Islet precursor cell (in vitro differentiated cells): ENCODE data around the gene PRR15L.
"Not testable (repeated sequence)": the region's sequence is repeated elsewhere in the genome, so short reads cannot be mapped to it uniquely, and the experiment has no call there.

ENCODE experiments used
- DNase-seq: peaks from one replicate; pipeline ENCODE4 v3.0.0-alpha.2; 2018

The PRR15L gene

DNA sequence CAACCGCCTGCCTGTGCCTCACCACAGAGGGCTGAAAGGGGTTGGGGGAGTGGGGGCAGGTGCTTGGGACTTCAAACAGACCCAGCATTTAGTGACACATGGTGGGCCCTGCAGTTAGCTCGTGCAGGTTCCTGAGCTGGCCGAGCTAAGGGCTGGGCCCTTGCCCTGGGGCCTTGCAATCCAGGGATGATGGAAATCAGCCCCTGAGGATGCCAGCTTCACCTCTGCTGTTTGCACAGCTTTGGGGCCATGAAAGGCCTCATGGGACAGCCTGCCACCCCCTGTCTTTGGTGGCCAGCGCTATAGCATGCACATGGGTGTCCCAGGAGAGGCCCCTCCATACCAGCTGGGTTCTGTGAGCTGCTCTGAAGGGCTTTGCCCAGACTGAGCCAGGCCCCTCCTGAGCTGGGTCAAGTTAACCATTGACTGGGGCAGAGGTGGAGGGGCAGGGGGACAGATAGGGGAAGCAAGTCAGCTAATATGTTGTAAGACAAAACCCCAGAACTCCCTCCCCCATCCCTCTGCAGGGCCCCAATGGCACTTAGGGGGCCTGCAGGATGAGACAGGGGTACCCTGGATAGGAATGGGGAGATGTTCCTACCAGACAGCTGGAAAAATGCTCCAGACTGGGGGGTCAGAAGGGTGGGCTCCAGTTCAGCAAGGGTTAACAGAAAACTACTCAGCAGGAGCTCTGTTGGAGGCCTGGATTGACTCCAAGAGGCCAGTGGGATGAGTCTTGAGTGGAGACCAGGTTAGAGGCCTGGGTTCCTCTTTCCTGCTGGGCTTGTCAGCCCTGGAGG lies 692 bp downstream of the PRR15L start:
- no peak for DNase-seq

DNA sequence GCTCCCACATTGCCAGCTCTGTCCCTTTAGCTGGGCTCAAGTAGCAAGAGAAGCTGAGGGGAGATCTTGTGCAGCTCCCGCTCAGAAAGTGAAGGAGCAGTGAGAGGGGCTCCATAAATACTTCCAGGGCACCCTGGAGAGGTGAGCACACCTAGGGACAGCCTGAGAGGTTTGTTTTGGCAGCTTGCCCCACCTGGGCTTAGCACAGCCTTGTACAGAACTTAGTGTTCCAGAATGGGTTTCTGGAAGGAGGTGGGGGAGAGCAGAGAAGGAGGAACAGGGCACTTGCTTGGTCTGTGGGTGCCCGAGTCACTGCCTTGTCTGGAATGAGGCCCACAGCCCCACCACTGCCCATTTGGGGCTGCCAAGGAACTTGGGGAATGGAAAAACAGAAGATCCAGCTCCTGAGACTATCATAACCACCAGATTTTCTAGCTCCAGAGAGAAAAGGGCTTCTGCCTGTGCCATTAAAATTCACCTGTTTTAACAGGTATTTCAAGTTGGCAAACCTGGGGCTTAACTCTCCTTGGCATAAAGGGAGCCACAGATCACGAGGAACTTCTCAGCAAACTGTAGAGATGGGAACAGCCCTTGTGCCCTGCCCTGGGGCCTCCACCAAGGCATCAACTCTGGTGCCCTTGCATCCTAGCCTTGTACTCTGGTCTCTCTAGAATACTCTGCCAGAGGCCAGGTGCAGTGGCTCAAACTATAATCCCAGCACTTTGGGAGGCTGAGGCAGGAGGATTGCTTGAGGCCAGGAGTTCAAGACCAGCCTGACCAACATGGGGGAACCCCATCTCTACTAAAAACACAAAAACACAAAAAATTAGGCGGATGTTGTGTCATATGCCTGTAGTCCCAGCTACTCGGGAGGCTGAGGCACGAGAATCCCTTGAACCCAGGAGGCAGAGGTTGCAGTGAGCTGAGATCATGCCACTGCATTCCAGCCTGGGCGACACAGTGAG lies 1.9 kb downstream of the PRR15L start:
- no peak for DNase-seq

DNA sequence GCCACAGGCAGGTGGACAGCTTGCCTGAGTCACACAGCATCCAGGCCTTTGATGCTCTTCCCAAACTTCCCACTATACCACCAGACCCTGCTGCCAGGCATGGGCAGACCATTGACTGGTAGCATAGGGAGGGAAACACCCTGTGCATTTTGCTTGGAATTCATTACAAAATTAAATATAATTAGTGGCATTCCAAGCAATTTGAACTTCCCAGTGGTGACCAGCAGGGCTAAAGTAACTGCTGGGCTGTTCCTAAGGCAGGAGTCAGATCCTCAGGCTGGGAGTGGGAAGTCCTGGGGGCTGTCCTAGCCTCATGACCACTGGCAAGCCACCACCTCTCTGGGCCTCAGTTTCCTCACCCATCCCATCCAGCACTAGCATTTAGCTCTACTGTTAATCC lies 3.8 kb downstream of the PRR15L start:
- peak; percentile 71 for DNase-seq

DNA sequence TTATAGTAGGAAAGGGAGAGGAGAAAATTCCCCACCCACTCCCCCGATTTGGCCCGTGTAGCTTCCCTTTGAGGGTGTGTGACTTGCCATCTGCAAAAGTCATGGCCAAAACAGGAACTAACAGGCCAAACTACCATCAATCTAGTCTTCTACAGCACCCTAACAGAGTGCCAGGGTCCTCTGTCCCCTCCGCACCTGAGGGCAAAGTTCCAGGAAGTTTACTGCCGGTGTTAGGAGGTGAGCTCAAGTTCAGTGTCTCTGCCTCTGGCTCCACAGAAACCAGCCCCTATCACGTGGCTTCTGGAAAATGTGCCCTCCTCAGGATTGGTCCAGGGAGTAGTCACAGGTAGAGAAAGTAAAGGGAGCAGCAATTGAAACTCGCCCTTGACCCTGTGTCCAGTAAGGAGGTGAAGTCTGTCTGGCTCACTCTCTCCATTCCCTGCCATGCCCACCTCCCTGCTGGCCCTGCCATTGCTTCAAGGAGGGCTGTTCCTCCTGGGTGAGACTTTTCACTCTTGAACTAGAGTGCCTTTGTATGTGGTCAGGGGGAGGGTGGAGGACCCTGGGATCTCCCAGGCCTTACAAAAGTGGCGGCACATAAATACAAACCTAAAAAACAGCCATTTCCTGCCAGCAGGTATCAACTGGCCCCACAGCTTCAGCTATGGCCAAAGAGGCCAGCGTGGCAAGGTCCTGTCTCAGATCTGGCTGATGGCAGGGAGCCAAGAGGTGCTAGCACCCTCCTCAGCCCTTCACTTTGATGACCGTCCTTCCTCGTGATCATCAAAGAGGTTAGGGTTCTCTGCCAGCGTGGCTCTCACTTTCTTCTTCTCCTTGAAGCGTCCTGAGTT lies 5.3 kb downstream of the PRR15L start:
- no peak for DNase-seq

DNA sequence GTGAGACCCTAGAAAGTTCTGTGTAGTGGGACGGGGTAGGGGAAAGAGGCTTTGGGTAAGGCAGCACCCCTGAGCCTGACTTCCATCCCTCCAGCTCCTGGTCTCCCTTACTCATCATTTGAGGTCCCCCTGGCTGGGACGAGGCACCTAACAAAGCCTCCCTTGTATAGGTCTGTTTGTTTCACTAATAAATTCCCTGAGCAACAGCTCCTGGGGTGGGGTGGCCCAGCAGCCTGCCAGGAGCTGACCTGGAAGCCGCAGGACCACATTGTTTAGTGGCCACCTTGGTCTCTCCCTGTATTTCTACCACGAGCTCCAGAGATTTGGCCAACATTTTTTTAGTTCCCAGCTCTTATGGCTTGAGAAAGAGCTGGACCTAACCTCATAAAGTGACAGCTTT lies 7.2 kb downstream of the PRR15L start:
- no peak for DNase-seq

DNA sequence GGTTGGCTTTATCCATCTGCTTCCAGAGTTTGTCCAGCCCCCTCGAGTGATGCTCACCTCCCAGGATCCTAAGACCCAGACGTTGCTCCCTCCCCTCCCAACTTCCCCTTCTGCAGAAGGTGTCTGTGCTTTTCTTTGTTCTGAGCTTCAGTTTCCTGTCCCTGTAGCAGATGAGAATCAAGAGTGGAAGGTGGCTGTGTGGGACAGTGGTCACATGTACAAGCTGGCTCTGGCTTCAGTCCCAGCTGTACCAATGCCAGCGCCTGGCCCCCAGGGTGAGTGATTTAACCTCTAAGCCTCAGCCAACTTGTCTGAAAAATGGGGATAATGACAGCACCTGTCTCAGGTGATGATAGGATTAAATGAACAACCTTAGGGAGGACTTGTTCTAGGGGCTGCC lies 7.7 kb downstream of the PRR15L start:
- DNase-seq = no peak

DNA sequence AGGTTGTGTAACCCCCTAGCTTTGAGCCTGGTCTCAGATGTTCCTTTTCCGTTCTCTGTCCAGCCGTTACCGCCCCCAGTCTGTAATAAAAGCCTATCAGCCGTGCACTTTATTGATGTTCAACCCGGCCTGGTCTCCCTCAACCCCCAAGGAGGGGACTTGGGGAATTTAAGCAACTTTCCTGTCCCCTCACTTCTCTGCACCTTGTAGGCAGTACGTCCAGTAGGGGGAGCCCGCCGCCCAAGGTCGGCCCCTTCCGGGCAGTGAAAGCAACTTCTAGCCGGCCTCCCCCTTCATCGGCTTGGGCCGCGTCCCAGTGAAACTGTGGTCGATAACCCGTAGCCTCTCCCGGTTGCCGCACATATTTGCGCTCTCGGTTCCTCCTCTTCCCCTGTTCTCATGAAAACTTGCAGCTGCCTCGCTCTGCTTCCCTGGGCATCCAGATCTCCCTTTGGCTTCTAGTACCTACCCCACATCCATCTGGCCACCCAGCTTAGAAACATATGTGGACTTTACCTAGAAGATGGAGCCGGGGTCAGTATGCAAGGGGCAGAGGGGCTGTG lies 8.4 kb downstream of the PRR15L start:
- DNase-seq = peak; percentile 96

DNA sequence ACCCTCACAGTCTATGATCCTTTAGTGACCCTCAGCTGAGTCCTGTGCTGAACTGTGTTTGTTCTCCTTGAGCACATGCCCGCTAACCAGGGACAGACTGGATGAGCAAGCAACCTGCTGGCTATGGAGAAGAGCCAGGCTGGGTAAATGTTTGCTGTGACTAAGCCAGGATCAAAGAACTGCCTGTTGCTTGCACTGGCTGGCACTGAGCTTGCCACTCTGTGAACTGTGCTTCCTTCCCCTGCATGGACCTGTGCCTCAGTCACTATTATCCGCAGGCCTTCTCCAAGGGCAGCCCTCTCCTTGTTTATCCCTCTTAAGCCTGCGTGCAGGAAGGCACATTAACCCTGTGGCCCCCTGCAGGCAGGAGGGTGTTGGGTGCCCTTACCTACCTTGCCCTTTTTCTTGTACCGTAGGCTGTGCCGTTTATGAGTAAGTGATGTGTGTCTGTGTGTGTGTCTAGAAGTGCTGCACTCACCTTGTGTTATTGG lies 8.9 kb downstream of the PRR15L start:
- DNase-seq = no peak

DNA sequence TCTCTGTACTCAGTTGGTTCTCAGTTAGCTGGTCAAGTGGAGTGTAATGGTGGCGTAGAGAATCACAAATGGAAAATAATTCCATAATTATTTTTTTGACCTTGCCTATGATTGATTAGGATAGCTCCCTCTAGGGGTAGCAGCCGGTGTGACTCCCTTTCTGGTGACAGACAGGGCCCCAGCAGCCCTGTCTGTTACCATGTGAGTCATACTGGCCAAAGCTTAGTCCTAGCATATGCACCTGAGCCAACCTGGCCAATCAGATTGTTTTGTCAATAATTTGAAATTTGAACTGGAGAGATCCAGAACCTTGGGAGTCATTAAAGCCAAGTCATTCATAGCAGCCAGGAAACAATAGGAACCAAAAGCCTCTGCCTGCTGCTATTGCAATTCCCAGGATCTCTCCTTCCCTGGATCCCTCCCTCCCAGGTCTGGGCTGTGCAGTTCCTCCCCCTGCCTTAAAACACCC lies 10.7 kb downstream of the PRR15L start:
- peak; percentile 95 for DNase-seq

DNA sequence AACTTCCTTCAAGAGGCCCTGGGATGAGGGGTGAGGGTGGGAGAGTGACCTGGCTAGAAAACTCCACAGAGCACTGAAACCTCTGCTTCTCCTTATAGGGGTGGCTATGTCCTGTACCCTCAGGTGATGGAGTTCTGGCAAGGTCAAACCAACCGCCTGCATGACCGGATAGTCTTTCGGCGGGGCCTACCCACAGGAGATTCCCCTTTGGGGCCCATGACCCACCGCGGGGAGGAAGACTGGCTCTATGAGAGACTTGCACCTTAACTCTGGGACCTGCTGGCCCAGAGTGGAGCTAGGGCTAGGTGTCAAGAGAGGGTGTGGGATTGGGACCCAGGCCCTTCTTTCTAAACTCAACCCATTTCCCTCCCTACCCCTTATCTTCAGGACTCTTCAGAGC lies 11.2 kb downstream of the PRR15L start:
- DNase-seq = no peak

DNA sequence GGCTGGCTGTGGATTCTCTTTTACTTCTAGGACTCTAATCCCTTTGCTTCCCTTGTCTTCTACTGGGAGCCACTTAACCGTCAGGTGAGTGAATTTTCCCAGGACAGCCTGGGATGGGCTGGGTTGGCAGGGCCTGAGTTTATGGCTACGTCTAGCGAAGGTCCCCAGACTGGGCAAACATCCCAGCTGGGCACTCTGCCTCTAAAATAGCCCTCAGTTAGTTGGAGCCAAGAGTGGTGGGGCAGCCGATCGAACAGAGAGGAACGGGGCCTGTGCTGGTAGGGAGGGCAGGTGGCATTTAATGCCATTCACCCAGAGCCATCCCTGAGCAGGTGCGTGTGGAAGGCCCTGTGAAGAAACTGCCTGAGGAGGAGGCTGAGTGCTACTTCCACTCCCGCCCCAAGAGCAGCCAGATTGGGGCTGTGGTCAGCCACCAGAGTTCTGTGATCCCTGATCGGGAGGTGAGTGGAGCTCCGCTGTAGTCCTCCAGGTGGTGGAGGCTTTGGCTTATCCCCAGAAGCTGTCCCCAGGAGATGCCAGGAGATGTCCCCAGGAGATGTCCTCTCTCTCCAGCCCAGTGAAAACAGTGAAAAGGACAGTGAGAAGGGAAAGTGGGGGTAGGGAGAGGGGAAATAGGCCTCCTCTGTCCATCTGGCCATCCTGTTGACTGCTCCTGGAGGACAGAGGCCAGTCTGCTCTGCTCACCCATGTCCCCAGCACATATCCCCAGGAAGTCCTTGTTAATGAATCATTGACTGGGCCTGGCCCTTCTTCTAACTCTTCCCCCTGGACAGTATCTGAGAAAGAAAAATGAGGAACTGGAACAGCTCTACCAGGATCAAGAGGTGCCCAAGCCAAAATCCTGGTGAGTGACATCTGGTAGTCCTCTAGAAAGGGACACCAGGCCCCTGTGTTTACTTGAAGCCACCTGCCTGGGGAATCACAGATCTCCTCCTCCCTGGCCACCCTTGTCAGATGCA lies 11.9 kb downstream of the PRR15L start:
- DNase-seq = no peak

DNA sequence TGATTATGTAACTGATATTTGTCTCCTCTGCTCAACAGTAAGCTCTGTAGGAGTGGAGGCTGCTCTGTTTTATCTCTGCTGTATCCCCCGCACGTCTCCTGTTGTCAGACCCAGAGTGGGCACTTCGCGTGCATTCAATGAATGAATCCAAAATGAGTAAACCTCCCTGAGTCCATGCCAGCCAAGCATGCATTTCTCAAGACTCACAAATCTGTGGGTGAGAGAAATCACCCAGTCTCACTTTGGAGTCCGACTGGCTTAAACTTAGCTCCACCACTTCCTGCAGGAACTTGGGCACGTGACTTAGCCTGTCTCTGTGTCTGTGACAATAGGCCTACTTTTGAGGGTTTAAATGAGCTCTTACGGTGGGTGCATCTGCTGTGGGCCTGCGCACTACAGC lies 12.6 kb downstream of the PRR15L start:
- DNase-seq = no peak

DNA sequence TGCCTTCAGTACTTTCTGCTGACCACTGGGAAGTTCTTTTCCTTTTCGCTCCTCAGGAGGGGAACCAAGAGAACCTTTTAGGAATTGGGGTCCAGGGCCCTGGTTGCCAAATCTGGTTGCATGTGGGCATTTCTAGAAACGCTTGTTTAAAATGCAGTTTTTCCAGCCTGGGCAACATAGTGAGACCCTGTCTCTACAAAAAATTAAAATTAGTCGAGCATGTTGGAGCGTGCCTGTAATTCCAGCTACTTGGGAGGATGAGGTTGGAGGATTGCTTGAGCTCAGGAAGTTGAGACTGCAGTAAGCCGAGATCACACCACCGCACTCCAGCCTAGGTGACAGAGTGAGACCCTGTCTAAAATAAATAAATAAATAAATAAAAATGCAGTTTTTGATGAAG lies 15.1 kb downstream of the PRR15L start:
- no peak for DNase-seq

DNA sequence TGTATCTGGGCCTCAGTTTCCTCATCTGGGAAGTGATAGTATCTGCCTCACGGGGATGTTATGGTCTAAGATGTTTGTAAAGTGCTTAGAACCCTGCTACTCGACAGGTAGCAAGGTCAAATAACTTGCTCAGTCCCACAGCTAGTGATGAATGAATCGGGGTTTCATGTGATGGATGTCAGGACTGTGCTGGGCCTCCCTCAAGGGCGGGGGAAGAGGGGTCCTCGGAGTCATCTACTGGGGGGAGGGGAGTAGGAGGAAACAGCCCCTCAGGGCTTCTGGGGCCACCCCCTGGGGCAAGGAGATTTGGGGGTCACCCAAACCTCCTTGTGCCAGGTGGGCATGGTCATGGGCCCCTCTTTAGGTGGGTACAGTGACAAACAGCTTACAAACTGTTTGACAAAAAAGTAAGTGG lies 15.6 kb downstream of the PRR15L start:
- DNase-seq = no peak

DNA sequence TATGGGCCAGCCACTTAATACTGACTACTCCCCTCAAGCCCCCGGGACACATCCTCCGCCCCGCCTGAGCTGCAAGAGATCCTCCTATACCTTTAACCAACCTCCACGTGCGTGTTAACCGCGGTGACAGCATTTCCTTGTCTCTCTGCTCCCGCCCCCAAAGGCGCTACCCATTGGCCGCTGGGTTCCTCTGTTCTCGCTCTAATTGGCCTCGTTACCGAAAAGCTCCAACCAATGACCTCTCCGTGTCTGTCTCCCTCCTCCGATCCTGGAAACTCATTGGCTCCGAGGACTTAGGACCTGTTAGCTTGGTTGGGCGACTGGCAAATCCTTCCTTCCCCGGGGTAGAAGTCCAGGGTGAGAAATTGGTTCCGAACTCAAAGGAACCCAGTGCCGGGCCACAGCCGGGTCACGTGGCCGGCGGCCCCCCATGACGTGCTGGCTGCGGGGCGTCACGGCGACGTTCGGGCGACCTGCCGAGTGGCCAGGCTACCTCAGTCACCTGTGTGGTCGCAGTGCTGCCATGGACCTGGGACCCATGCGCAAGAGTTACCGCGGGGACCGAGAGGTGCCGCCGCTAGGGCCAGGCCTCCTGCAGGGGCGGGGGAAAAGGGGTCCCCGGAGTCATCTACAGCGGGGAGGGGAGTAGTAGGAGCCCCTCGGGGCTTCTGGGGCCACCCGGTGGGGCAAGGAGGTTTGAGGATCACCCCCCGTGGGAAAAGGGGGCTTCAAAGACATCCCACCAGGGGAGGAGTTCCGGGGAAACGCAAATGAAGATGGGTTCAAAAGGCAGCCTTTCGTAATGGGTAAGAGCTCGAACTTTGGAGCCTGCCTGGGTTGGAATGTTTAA lies 16.2 kb downstream of the PRR15L start, which contains the start of gene PNPO:
Gene PNPO (plus strand): TSS at position 326 of the 850 bp plus-strand sequence. CDS start 105 bp downstream, at position 431.
- peak; percentile 92 for DNase-seq

DNA sequence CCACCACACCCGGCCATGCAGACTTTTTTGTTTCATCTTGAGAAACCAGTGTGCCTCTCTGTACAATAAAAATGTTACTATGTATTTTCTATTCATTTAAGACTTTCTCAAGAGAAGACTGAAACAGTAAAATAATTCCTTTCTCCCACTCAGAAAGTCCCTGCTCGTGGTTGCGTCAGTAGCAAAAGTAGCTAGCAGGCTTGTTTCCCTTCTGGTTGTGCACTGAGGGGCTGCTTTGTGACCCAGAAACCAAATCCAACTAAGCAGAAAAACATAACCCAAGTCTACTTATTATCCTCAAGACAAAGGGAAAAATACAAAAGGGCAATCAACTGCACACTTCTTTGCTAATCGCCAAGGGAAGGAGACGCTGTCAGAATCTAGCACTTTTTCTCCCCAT lies 19.7 kb downstream of the PRR15L start:
- DNase-seq = no peak

DNA sequence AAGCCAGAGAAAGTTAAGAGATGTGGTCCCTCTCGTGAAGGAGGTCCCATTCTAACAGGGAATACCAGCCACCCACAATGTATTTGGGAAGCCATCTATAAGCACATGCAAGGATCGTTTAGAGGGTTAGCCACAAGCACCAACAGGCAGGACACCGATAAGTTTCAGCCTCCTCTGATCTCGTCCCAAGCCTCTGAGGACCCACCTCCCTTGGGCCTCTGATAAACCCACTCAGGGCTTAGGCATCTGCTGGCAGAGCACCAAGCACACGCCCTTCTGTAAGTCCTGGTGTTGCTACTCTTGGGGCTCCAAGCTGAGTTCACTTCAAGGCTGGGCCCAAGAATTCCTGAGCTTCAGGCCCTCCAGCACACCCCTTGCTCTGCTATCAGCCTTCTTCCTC lies 21.7 kb downstream of the PRR15L start:
- DNase-seq = no peak

DNA sequence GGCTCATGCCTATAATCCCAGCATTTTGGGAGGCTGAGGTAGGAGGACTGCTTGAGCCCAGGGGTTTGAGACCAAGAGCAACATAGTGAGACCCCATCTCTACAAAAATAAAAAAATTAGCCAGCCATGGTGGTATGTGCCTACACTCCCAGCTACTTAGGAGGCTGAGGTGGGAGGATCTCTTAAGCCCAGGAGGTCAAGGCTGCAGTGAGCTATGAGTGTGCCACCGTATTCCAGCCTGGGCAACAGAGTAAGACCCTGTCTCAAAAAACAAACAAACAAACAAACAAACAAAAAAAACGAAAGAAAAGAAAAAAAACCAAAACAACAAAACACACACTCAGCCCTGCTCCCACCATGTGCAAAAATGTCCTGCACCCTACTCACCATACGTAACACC lies 22.2 kb downstream of the PRR15L start:
- DNase-seq = not testable (repeated sequence)

DNA sequence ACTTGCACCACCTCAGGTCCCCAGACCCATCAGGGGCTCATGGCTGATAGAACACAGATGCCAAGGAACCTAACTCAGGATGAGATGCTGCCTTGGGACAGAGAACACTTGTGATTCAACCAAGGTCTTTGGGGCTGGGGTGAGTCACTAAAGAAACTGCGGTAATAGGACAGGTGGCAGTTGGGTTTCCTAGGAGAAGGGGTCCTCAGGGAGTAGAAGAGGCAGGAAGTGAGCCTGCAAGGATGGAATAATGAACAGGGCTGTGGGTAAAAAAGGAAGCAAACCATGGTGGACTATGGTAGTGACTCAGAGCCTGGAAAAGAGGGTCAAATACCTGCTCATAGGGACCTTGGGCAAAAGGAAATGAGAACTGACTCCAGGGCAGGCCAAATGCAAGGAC lies 22.8 kb downstream of the PRR15L start:
- no peak for DNase-seq

DNA sequence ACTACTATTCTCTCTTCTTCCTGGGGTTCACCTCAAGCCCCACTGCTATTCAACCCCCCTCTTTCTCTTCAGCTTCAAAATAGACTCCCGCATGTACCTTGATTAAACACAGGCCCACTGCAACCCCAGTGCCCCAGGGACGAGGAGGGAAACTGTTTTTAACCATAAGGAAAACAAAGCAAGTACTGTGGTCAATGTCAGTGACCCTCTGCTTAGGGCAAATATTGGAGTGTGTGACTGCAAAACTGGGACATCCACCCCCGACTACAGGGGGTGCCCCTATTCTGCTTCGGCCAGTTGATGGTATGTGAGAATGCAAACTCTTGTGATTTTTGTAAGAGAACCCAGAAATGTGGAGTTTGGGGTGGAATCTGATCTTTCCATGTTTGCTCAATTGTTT lies 25.8 kb downstream of the PRR15L start:
- no peak for DNase-seq
